ENCODE results near the gene GOSR2. TPM values are rescaled to one million over a fixed set of nuclear protein-coding genes. Genes with fewer than 3 reads are reported as not detected.

GOSR2 gene
- total RNA-seq, 1 experiment from 2014 or later: 52.9 TPM

GRCh38 chr17:46876353-46876887 lies 46.5 kb upstream of the GOSR2 start:
- no TSS peak for BruUV-seq (replicated peaks)
- ChIA-PET CTCF (interaction anchor here (0.5 to 2.0 kb wide), 13 partner anchors 9 to 872 kb away, joined by 3 to 10 read pairs (median 3); no protein-coding TSS in a partner anchor), RAD21 (ENCODE audit: low non-redundant PET in 1 of 2, low total read pairs in 2 of 2, uncharacterized antibody in 2 of 2, unreplicated experiment in 2 of 2) (interaction anchor here (0.7 to 1.3 kb wide), 2 partner anchors 31 to 40 kb away, joined by 3 to 4 read pairs; no protein-coding TSS in a partner anchor), POLR2A (no interaction called here)
- Histone ChIP-seq H3K4me3 (replicated peaks in 1 of 2; ENCODE audit: low read depth in 1 of 2, low read length in 2 of 2) (no peak overlapping the region), H3K36me3 (ENCODE audit: control insufficient read depth in 1 of 2, insufficient read depth in 2 of 2, low read length in 2 of 2) (no peaks in the 10 kb centered on the region), H3K4me2 (ENCODE audit: low read length) (peak overlapping the region; percentile 60), H2AFZ (ENCODE audit: low read depth, low read length, poor library complexity, severe bottlenecking) (peak overlapping the region; percentile 51), H3K9ac (ENCODE audit: low read length) (no peak overlapping the region), H4K20me1 (ENCODE audit: insufficient read depth) (no peaks in the 10 kb centered on the region), H3K27me3 (ENCODE audit: insufficient read depth, low read length) (no peaks in the 10 kb centered on the region), H3K4me1 (ENCODE audit: control insufficient read depth in 1 of 2, insufficient read depth in 2 of 2, low read length in 2 of 2) (peaks cover 3 to 10% of the 10 kb centered on the region in 2 experiments; a peak in 3 of 4 replicates), H3K27ac (ENCODE audit: low read depth, low read length) (no peak overlapping the region; the same call in 1 of the 2 replicates), H3K79me2 (ENCODE audit: insufficient read depth, low read length) (no peaks in the 10 kb centered on the region), H3K9me2 (ENCODE audit: insufficient read depth) (no peaks in the 10 kb centered on the region), H3K9me3 (ENCODE audit: control insufficient read depth in 1 of 2, insufficient read depth in 1 of 2, low read depth in 1 of 2, low read length in 2 of 2) (no peaks in the 10 kb centered on the region)
- intact Hi-C loops (cut with micrococcal nuclease): no loop called here
- ATAC-seq (peak; percentile 99), DNase-seq (ENCODE audit: low read depth, low spot score) (peak; percentile 61)
- TF ChIP-seq ZFX (IDR thresholded peaks at IDR 0.05): 0 out of 2 replicates have a peak, but pooled peaks have one; percentile 20
- TF ChIP-seq POLR2AphosphoS5 (IDR thresholded peaks at IDR 0.05; ENCODE audit: low read depth, low read length): 0 out of 2 replicates have a peak, but pooled peaks have one; percentile 24
- no peak for TF ChIP-seq EGR1 (IDR thresholded peaks at IDR 0.05; ENCODE audit: low read depth)
- peak; percentile 72 to 95 (median 88) for TF ChIP-seq CTCF (IDR thresholded peaks at IDR 0.05 in 2 of 3, conservative IDR thresholded peaks at IDR 0.05 in 1 of 3; ENCODE audit: borderline replicate concordance in 1 of 3, insufficient read depth in 1 of 3, low read depth in 2 of 3, low read length in 2 of 3)
- peak; percentile 71; the same call in 1 of the 2 replicates for TF ChIP-seq RAD21 (IDR thresholded peaks at IDR 0.05; ENCODE audit: low read depth)
- no peak for TF ChIP-seq ZNF274 (IDR thresholded peaks at IDR 0.05; ENCODE audit: low read depth, low read length)

- no peak overlapping the region for H2AFZ ChIP-seq (ENCODE audit: low read depth, low read length, poor library complexity, severe bottlenecking)
- H3K4me2 ChIP-seq (ENCODE audit: low read length): no peak overlapping the region
- no TSS peak for BruUV-seq (replicated peaks)
- ChIA-PET RAD21 (ENCODE audit: low non-redundant PET in 1 of 2, low total read pairs in 2 of 2, uncharacterized antibody in 2 of 2, unreplicated experiment in 2 of 2) (interaction anchor here (0.7 to 1.3 kb wide), 2 partner anchors 31 to 41 kb away, joined by 3 to 4 read pairs; no protein-coding TSS in a partner anchor), CTCF (interaction anchor here (0.5 to 2.0 kb wide), 13 partner anchors 9 to 873 kb away, joined by 3 to 10 read pairs (median 3); no protein-coding TSS in a partner anchor), POLR2A (no interaction called here)
- no peak overlapping the region for H3K9ac ChIP-seq (ENCODE audit: low read length)
- no peaks in the 10 kb centered on the region for H3K27me3 ChIP-seq (ENCODE audit: insufficient read depth, low read length)
- no peaks in the 10 kb centered on the region for H3K36me3 ChIP-seq (ENCODE audit: control insufficient read depth in 1 of 2, insufficient read depth in 2 of 2, low read length in 2 of 2)
- no peaks in the 10 kb centered on the region for H3K9me3 ChIP-seq (ENCODE audit: control insufficient read depth in 1 of 2, insufficient read depth in 1 of 2, low read depth in 1 of 2, low read length in 2 of 2)
- DNase-seq (ENCODE audit: low read depth, low spot score) (no peak), ATAC-seq (no peak)
- no peaks in the 10 kb centered on the region for H3K9me2 ChIP-seq (ENCODE audit: insufficient read depth)
- no peak overlapping the region for H3K4me3 ChIP-seq (replicated peaks in 1 of 2; ENCODE audit: low read depth in 1 of 2, low read length in 2 of 2)
- intact Hi-C loops (cut with micrococcal nuclease): no loop called here
- H3K79me2 ChIP-seq (ENCODE audit: insufficient read depth, low read length): no peaks in the 10 kb centered on the region
- H3K4me1 ChIP-seq (ENCODE audit: control insufficient read depth in 1 of 2, insufficient read depth in 2 of 2, low read length in 2 of 2): peaks cover 3 to 10% of the 10 kb centered on the region in 2 experiments; a peak in 3 of 4 replicates
- no peak overlapping the region for H3K27ac ChIP-seq (ENCODE audit: low read depth, low read length)
- H4K20me1 ChIP-seq (ENCODE audit: insufficient read depth): no peaks in the 10 kb centered on the region
- TF ChIP-seq ZFX (IDR thresholded peaks at IDR 0.05): no peak
- no peak for TF ChIP-seq ATF3 (IDR thresholded peaks at IDR 0.05)
- no peak for TF ChIP-seq TCF7L2 (IDR thresholded peaks at IDR 0.05; ENCODE audit: borderline replicate concordance, extremely low read depth, insufficient read depth, insufficient read length)
- no peak for TF ChIP-seq CTCF (IDR thresholded peaks at IDR 0.05 in 2 of 3, conservative IDR thresholded peaks at IDR 0.05 in 1 of 3; ENCODE audit: borderline replicate concordance in 1 of 3, insufficient read depth in 1 of 3, low read depth in 2 of 3, low read length in 2 of 3)
- TF ChIP-seq YY1 (IDR thresholded peaks at IDR 0.05; ENCODE audit: extremely low read depth, insufficient replicate concordance, low read depth, low read length): no peak
These were observed 46.0 kb upstream of the GOSR2 start for GRCh38 chr17:46876926-46877325.

Measured in HCT116 (cell line).